ENCODE results near the gene NCAM1. TPM values are rescaled to one million over a fixed set of nuclear protein-coding genes. Genes with fewer than 3 reads are reported as not detected.

Gene NCAM1
- total RNA-seq, 1 experiment from 2014 or later, result 0.22 TPM

DNA sequence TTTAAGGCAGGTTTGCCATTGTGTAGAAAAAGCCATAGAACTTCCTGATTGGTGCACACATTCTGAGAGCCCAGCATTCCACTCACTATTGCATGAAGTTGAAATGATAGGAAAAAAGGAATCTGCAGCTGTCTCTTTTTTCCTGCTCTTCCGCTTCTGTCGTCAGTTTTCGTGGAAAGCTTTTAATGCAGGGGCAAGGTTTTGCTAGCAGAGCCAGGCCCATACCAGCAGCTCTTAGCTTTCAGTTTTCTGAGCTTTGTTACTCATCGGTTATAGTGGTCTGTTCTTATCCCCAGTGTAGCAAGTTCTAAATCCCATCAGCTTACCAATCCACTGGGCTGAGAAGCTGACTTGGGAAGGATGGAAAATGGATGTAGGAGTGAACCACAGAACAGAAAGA, 190.3 kb downstream of the NCAM1 start:
- no peak overlapping the region for H3K9ac ChIP-seq (ENCODE audit: low read length)
- no peaks in the 10 kb centered on the region for H3K79me2 ChIP-seq (ENCODE audit: insufficient read depth, low read length)
- H3K27me3 ChIP-seq (ENCODE audit: insufficient read depth, low read length), result peaks cover 21% of the 10 kb centered on the region
- H3K36me3 ChIP-seq (ENCODE audit: control insufficient read depth in 1 of 2, insufficient read depth in 2 of 2, low read length in 2 of 2), result no peaks in the 10 kb centered on the region
- ATAC-seq, result no peak
- H3K27ac ChIP-seq (ENCODE audit: low read depth, low read length), result no peak overlapping the region
- TF ChIP-seq POLR2A (IDR thresholded peaks at IDR 0.05; ENCODE audit: borderline replicate concordance, extremely low read depth, insufficient read depth, insufficient read length) (no peak), EGR1 (IDR thresholded peaks at IDR 0.05; ENCODE audit: low read depth) (no peak), ZNF274 (IDR thresholded peaks at IDR 0.05; ENCODE audit: low read depth, low read length) (no peak), ZFX (IDR thresholded peaks at IDR 0.05) (no peak), RAD21 (IDR thresholded peaks at IDR 0.05; ENCODE audit: low read depth) (no peak), CEBPB (IDR thresholded peaks at IDR 0.05; ENCODE audit: low read depth) (no peak), ELF1 (IDR thresholded peaks at IDR 0.05; ENCODE audit: borderline replicate concordance, low read depth) (no peak)
- TF ChIP-seq, protein P1, sequence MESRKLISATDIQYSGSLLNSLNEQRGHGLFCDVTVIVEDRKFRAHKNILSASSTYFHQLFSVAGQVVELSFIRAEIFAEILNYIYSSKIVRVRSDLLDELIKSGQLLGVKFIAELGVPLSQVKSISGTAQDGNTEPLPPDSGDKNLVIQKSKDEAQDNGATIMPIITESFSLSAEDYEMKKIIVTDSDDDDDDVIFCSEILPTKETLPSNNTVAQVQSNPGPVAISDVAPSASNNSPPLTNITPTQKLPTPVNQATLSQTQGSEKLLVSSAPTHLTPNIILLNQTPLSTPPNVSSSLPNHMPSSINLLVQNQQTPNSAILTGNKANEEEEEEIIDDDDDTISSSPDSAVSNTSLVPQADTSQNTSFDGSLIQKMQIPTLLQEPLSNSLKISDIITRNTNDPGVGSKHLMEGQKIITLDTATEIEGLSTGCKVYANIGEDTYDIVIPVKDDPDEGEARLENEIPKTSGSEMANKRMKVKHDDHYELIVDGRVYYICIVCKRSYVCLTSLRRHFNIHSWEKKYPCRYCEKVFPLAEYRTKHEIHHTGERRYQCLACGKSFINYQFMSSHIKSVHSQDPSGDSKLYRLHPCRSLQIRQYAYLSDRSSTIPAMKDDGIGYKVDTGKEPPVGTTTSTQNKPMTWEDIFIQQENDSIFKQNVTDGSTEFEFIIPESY (IDR thresholded peaks at IDR 0.05; ENCODE audit: extremely low read depth, insufficient replicate concordance, low read length), result no peak
- TF ChIP-seq, protein P2, sequence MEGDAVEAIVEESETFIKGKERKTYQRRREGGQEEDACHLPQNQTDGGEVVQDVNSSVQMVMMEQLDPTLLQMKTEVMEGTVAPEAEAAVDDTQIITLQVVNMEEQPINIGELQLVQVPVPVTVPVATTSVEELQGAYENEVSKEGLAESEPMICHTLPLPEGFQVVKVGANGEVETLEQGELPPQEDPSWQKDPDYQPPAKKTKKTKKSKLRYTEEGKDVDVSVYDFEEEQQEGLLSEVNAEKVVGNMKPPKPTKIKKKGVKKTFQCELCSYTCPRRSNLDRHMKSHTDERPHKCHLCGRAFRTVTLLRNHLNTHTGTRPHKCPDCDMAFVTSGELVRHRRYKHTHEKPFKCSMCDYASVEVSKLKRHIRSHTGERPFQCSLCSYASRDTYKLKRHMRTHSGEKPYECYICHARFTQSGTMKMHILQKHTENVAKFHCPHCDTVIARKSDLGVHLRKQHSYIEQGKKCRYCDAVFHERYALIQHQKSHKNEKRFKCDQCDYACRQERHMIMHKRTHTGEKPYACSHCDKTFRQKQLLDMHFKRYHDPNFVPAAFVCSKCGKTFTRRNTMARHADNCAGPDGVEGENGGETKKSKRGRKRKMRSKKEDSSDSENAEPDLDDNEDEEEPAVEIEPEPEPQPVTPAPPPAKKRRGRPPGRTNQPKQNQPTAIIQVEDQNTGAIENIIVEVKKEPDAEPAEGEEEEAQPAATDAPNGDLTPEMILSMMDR (IDR thresholded peaks at IDR 0.05 in 2 of 3, conservative IDR thresholded peaks at IDR 0.05 in 1 of 3; ENCODE audit: borderline replicate concordance in 1 of 3, insufficient read depth in 1 of 3, low read depth in 2 of 3, low read length in 2 of 3), result no peak
- no peak for DNase-seq (ENCODE audit: low read depth, low spot score)
- H3K4me2 ChIP-seq (ENCODE audit: low read length), result no peak overlapping the region
- no peaks in the 10 kb centered on the region for H3K9me3 ChIP-seq (ENCODE audit: control insufficient read depth in 1 of 2, insufficient read depth in 1 of 2, low read depth in 1 of 2, low read length in 2 of 2)
- ChIA-PET POLR2A (no interaction called here), RAD21 (ENCODE audit: low non-redundant PET in 1 of 2, low total read pairs in 2 of 2, uncharacterized antibody in 2 of 2, unreplicated experiment in 2 of 2) (no interaction called here), CTCF (no interaction called here)
- H2AFZ ChIP-seq (ENCODE audit: low read depth, low read length, poor library complexity, severe bottlenecking), result no peak overlapping the region
- no peaks in the 10 kb centered on the region for H3K9me2 ChIP-seq (ENCODE audit: insufficient read depth)
- no TSS peak for BruUV-seq (replicated peaks)
- H3K4me1 ChIP-seq (ENCODE audit: control insufficient read depth in 1 of 2, insufficient read depth in 2 of 2, low read length in 2 of 2), result no peaks in the 10 kb centered on the region
- no peaks in the 10 kb centered on the region for H4K20me1 ChIP-seq (ENCODE audit: insufficient read depth)
- intact Hi-C loops (cut with micrococcal nuclease), result no loop called here
- H3K4me3 ChIP-seq (replicated peaks in 1 of 2; ENCODE audit: low read depth in 1 of 2, low read length in 2 of 2), result no peak overlapping the region
